WTC11 (cell line): ENCODE measurements around the gene C6orf120. TPM values are rescaled to one million over a fixed set of nuclear protein-coding genes. Genes with fewer than 3 reads are reported as not detected.

Experiments used
- ATAC-seq: fragments of 200-7000 bp; cut with Tn5 transposase; 2 replicates; pipeline ENCODE4 v1.10.0; 2021; ENCODE audit warnings: mild to moderate bottlenecking, moderate library complexity
- CTCF ChIA-PET: fragments of 300-600 bp; sonication (Branson Sonifier 250); formaldehyde crosslinking; loops from one replicate; lab custom pipeline; 2021; ENCODE audit warnings: antibody characterized with exemption; lab: Charles Lee
- POLR2A ChIA-PET: fragments of 350-600 bp; sonication (Branson Sonifier 250); formaldehyde crosslinking; loops from one replicate; lab custom pipeline; 2021; ENCODE audit warnings: antibody characterized with exemption; lab: Charles Lee
- DNase-seq: peaks from one replicate; pipeline ENCODE4 v3.0.0; 2021; ENCODE audit warnings: low spot score
- H3K27ac Mint-ChIP-seq: 2 replicates; pipeline ENCODE4 v1.8.0; 2021; ENCODE audit warnings: mixed read lengths
- H3K27me3 Mint-ChIP-seq: 2 replicates; pipeline ENCODE4 v1.8.0; 2021; ENCODE audit warnings: low read depth, mild to moderate bottlenecking, moderate library complexity, mixed read lengths
- H3K36me3 Mint-ChIP-seq: 2 replicates; pipeline ENCODE4 v1.8.0; 2021; ENCODE audit warnings: mixed read lengths
- H3K4me1 Mint-ChIP-seq: 2 replicates; pipeline ENCODE4 v1.8.0; 2022; ENCODE audit warnings: mixed read lengths
- H3K4me3 Mint-ChIP-seq: 2 replicates; pipeline ENCODE4 v1.8.0; 2021; ENCODE audit warnings: mild to moderate bottlenecking, moderate library complexity, mixed read lengths
- H3K9me3 Mint-ChIP-seq: 2 replicates; pipeline ENCODE4 v1.8.0; 2021; ENCODE audit warnings: mixed read lengths
- ATF1 ChIP-seq: sonication (generic); formaldehyde crosslinking; IDR thresholded peaks from 2 replicates; pipeline ENCODE4 v1.8.1; 2023; ENCODE audit warnings: mild to moderate bottlenecking, moderate library complexity, missing genetic modification reagents
- ATF6 ChIP-seq: sonication (generic); formaldehyde crosslinking; IDR thresholded peaks from 2 replicates; pipeline ENCODE4 v1.8.1; 2023; ENCODE audit warnings: mild to moderate bottlenecking, missing genetic modification reagents
- ESRRA ChIP-seq: sonication (generic); formaldehyde crosslinking; IDR thresholded peaks from 2 replicates; pipeline ENCODE4 v1.8.1; 2022; ENCODE audit warnings: mild to moderate bottlenecking, missing genetic modification reagents, borderline replicate concordance
- FOXJ3 ChIP-seq: sonication (generic); formaldehyde crosslinking; IDR thresholded peaks from 2 replicates; pipeline ENCODE4 v1.9.0; 2021; ENCODE audit warnings: missing genetic modification reagents, mild to moderate bottlenecking, borderline replicate concordance
- FOXK1 ChIP-seq: sonication (generic); formaldehyde crosslinking; IDR thresholded peaks from 2 replicates; pipeline ENCODE4 v1.8.0; 2022; ENCODE audit warnings: mild to moderate bottlenecking, moderate library complexity, missing genetic modification reagents
- FOXP1 ChIP-seq: sonication (generic); formaldehyde crosslinking; IDR thresholded peaks from 2 replicates; pipeline ENCODE4 v1.8.0; 2022; ENCODE audit warnings: missing genetic modification reagents, mild to moderate bottlenecking, moderate library complexity, borderline replicate concordance
- FOXP4 ChIP-seq: sonication (generic); formaldehyde crosslinking; IDR thresholded peaks from 2 replicates; pipeline ENCODE4 v1.8.0; 2022; ENCODE audit warnings: mild to moderate bottlenecking, missing genetic modification reagents
- GTF2I ChIP-seq: fragments of 250-450 bp; sonication (Bioruptor Pico); conservative IDR thresholded peaks from 2 replicates; pipeline ENCODE4 v1.4.0; 2021; ENCODE audit warnings: mild to moderate bottlenecking
- HMGA2 ChIP-seq: fragments of 250-450 bp; sonication (Bioruptor Pico); IDR thresholded peaks from 2 replicates; pipeline ENCODE4 v1.4.0; 2021; ENCODE audit warnings: mild to moderate bottlenecking, moderate library complexity
- NR3C1 ChIP-seq: sonication (generic); formaldehyde crosslinking; conservative IDR thresholded peaks from 2 replicates; pipeline ENCODE4 v1.8.1; 2023; ENCODE audit warnings: low read depth, mild to moderate bottlenecking, missing genetic modification reagents
- RELA ChIP-seq: sonication (generic); formaldehyde crosslinking; IDR thresholded peaks from 2 replicates; pipeline ENCODE4 v1.8.1; 2022; ENCODE audit warnings: missing genetic modification reagents, mild to moderate bottlenecking, borderline replicate concordance
- SOX15 ChIP-seq: fragments of 250-450 bp; sonication (Bioruptor Pico); IDR thresholded peaks from 2 replicates; pipeline ENCODE4 v1.9.0; 2021; ENCODE audit warnings: mild to moderate bottlenecking
- ZBTB21 ChIP-seq: sonication (generic); formaldehyde crosslinking; IDR thresholded peaks from 2 replicates; pipeline ENCODE4 v1.8.1; 2023; ENCODE audit warnings: mild to moderate bottlenecking, missing genetic modification reagents, borderline replicate concordance
- ZMAT4 ChIP-seq: fragments of 250-450 bp; sonication (Bioruptor Pico); IDR thresholded peaks from 2 replicates; pipeline ENCODE4 v1.9.0; 2021; ENCODE audit warnings: mild to moderate bottlenecking
- total RNA-seq: library from RNA; stranded (reverse); gene quantifications from 3 replicates; pipeline ENCODE4 v1.2.3, GENCODE V29; 2021
- TF ChIP-seq, protein P1 (sequence below): sonication (generic); formaldehyde crosslinking; IDR thresholded peaks from 2 replicates; pipeline ENCODE4 v1.8.1; 2023; ENCODE audit warnings: mild to moderate bottlenecking, missing genetic modification reagents
- TF ChIP-seq, protein P2 (sequence below): sonication (generic); formaldehyde crosslinking; IDR thresholded peaks from 2 replicates; pipeline ENCODE4 v1.8.1; 2022; ENCODE audit warnings: mild to moderate bottlenecking, missing genetic modification reagents, moderate library complexity, borderline replicate concordance
- TF ChIP-seq, protein P3 (sequence below): fragments of 250-450 bp; sonication (Bioruptor Pico); IDR thresholded peaks from 2 replicates; pipeline ENCODE4 v1.9.0; 2021; ENCODE audit warnings: moderate library complexity, mild to moderate bottlenecking, inconsistent platforms, borderline replicate concordance
- TF ChIP-seq, protein P4 (sequence below): sonication (generic); formaldehyde crosslinking; IDR thresholded peaks from 2 replicates; pipeline ENCODE4 v1.8.1; 2022; ENCODE audit warnings: mild to moderate bottlenecking, moderate library complexity, missing genetic modification reagents

C6orf120 gene
- total RNA-seq, 1 experiment from 2014 or later, result 34.5 TPM

DNA sequence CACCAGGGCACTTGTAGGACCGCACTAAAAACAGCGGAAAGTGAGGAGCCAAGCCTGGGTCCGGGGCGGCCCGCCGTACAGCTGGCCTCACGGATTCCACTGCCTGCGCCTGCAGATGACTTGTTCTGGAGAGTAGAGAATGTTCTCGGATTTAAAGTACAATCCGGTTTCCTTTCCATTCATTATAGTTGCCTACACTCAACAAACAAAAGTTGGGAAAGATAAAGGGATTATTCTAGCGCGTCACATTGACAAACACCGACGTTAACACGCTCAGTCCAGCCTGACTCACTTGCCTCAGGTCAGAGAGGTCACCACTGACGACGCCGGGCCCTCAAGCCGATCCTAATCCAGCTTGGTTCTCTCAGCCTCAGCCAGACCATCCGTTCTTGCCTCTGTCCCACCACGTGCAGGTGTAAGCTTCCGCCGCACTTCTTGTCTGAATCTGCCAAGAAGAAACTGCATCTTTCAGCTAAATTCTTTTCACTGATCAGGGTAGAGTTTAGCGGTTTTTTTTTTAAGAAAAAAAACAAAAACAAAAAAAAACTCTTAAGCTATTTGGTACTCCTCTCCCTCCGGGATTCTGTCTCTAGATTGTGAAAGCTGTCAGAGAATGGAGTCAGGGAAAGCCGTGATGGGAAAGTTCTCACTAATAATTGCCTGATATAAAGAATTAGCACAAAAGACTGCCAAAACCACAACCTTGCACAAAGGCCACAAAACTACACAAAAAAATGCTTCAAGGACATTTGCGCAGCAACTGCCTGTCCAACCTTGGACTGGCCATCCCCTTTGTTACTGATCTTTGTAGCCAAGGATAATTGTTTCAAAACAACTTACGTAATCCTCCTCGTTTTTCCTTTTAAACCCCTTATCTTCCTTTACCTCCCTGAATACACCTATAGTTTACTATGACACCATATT is 23.5 kb downstream of the C6orf120 start (continued):
- no peak for TF ChIP-seq NR3C1 (CRISPR knock-in tag)
- TF ChIP-seq, protein P1, sequence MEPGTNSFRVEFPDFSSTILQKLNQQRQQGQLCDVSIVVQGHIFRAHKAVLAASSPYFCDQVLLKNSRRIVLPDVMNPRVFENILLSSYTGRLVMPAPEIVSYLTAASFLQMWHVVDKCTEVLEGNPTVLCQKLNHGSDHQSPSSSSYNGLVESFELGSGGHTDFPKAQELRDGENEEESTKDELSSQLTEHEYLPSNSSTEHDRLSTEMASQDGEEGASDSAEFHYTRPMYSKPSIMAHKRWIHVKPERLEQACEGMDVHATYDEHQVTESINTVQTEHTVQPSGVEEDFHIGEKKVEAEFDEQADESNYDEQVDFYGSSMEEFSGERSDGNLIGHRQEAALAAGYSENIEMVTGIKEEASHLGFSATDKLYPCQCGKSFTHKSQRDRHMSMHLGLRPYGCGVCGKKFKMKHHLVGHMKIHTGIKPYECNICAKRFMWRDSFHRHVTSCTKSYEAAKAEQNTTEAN (CRISPR knock-in tag), result 0 out of 2 replicates have a peak, but pooled peaks have one; percentile 50
- no peak for TF ChIP-seq ZMAT4 (CRISPR knock-in tag)
- TF ChIP-seq ATF6, result no peak

DNA sequence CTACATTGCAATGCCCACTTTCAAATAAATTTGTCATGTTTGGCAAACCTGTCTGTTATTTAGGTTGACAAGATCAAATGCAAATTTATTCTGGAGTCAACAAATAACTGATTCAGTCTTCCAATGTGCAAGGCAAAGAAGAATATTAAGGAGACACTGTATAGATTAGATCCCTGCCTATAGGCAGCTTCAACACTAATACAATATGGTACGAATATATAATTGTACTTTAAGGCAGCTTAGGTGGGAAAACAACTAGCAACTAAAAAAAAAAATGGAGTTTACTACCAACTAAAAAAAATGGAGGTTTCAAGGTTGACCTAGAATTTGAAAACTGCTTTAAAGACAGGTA is 24.1 kb downstream of the C6orf120 start:
- H3K27me3 Mint-ChIP-seq, result peaks cover 8% of the 10 kb centered on the region
- ATAC-seq (no peak), DNase-seq (no peak)
- peaks cover 35% of the 10 kb centered on the region for H3K4me1 Mint-ChIP-seq
- H3K9me3 Mint-ChIP-seq, result no peaks in the 10 kb centered on the region
- peak overlapping the region; percentile 81 for H3K4me3 Mint-ChIP-seq
- H3K36me3 Mint-ChIP-seq, result no peaks in the 10 kb centered on the region
- ChIA-PET CTCF (interaction anchor here (1.0 kb wide), 1 partner anchor 29 kb away, joined by 3 read pairs; no protein-coding TSS in a partner anchor), POLR2A (interaction anchor here (1.2 to 2.4 kb wide), 2 partner anchors 25 to 26 kb away, joined by 6 to 14 read pairs; partner anchors contain the start of genes C6orf120, DYNLT2, ERMARD and WDR27)
- peak overlapping the region; percentile 57; the same call in 1 of the 2 replicates for H3K27ac Mint-ChIP-seq
- TF ChIP-seq, protein P2, sequence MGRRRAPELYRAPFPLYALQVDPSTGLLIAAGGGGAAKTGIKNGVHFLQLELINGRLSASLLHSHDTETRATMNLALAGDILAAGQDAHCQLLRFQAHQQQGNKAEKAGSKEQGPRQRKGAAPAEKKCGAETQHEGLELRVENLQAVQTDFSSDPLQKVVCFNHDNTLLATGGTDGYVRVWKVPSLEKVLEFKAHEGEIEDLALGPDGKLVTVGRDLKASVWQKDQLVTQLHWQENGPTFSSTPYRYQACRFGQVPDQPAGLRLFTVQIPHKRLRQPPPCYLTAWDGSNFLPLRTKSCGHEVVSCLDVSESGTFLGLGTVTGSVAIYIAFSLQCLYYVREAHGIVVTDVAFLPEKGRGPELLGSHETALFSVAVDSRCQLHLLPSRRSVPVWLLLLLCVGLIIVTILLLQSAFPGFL (CRISPR knock-in tag), result no peak
- TF ChIP-seq, protein P3, sequence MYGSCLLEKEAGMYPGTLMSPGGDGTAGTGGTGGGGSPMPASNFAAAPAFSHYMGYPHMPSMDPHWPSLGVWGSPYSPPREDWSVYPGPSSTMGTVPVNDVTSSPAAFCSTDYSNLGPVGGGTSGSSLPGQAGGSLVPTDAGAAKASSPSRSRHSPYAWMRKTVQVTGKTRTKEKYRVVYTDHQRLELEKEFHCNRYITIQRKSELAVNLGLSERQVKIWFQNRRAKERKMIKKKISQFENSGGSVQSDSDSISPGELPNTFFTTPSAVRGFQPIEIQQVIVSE (CRISPR knock-in tag), result no peak
- TF ChIP-seq SOX15 (CRISPR knock-in tag) (no peak), FOXP4 (CRISPR knock-in tag) (no peak)

- peaks cover 8% of the 10 kb centered on the region for H3K27me3 Mint-ChIP-seq
- no peak overlapping the region for H3K27ac Mint-ChIP-seq
- no peaks in the 10 kb centered on the region for H3K36me3 Mint-ChIP-seq
- ChIA-PET POLR2A (no interaction called here), CTCF (no interaction called here)
- no peak overlapping the region for H3K4me3 Mint-ChIP-seq
- no peaks in the 10 kb centered on the region for H3K9me3 Mint-ChIP-seq
- H3K4me1 Mint-ChIP-seq, result peaks cover 29% of the 10 kb centered on the region
- no peak for ATAC-seq
- TF ChIP-seq, protein P4, sequence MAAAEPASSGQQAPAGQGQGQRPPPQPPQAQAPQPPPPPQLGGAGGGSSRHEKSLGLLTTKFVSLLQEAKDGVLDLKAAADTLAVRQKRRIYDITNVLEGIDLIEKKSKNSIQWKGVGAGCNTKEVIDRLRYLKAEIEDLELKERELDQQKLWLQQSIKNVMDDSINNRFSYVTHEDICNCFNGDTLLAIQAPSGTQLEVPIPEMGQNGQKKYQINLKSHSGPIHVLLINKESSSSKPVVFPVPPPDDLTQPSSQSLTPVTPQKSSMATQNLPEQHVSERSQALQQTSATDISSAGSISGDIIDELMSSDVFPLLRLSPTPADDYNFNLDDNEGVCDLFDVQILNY (CRISPR knock-in tag), result no peak
- TF ChIP-seq FOXK1, result no peak
- TF ChIP-seq ZBTB21 (CRISPR knock-in tag), result no peak
- no peak for TF ChIP-seq HMGA2 (CRISPR knock-in tag)
- no peak for TF ChIP-seq FOXP1 (CRISPR knock-in tag)
- no peak for TF ChIP-seq RELA
- no peak for TF ChIP-seq FOXJ3 (CRISPR knock-in tag)
- TF ChIP-seq ESRRA (CRISPR knock-in tag), result no peak
- no peak for TF ChIP-seq ATF1
- TF ChIP-seq GTF2I (CRISPR knock-in tag), result no peak
- no peak for DNase-seq
Observed at GRCh38 chr6:169726963-169727362, 25.0 kb downstream of the C6orf120 start.
